Measurements from ENCODE around the gene PAOX. TPM values are rescaled to one million over a fixed set of nuclear protein-coding genes. Genes with fewer than 3 reads are reported as not detected.
"Not testable (repeated sequence)": the region's sequence is repeated elsewhere in the genome, so short reads cannot be mapped to it uniquely, and the experiment has no call there.

The PAOX gene
- total and polyA plus RNA-seq, 4 donors, result 4.4 to 7.0 (median 6.6) TPM

DNA sequence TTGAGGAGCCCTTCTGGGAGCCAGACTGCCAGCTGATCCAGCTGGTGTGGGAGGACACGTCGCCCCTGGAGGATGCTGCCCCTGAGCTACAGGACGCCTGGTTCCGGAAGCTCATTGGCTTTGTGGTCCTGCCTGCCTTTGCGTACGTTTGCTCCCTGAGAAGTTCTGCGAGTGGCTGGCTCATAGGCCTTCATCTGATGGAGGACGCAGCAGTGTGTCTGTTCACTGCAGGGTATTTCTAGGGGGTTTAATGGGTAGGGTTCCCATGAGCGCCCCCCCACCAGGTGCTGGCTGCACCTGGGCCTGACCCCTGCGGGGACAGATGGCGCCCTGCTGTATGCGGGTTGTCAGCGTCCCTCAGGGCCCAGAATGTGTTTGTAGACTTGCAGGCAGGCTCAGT, 5.0 kb downstream of the PAOX start:
- Histone ChIP-seq H3K9me3 (ENCODE audit: control insufficient read depth in 4 of 4, insufficient read depth in 3 of 4, low read length in 3 of 4) (no peaks in the 10 kb centered on the region), H3K36me3 (ENCODE audit: control insufficient read depth in 4 of 4, insufficient read depth in 4 of 4, low read length in 4 of 4) (peaks cover 0 to 7% (median 1%) of the 10 kb centered on the region in 4 donors), H3K27ac (ENCODE audit: low read depth in 1 of 2, low read length in 1 of 2) (no peak overlapping the region), H3K4me1 (ENCODE audit: control insufficient read depth in 5 of 5, insufficient read depth in 5 of 5, low read length in 5 of 5) (peaks cover 0 to 8% (median 0%) of the 10 kb centered on the region in 5 donors), H3K9ac (ENCODE audit: insufficient read depth in 1 of 2, low read length in 2 of 2) (no peak overlapping the region), H3K4me3 (no peak overlapping the region), H3K27me3 (ENCODE audit: control insufficient read depth in 3 of 3, insufficient read depth in 3 of 3, low read length in 2 of 3) (no peaks in the 10 kb centered on the region)
- WGBS, 2 donors, result 95 to 97% methylated on average over 13 of the region's 13 CpGs
- ATAC-seq (ENCODE audit: insufficient read depth, low FRiP score) (no peak), DNase-seq (no peak)
- TF ChIP-seq CTCF (IDR thresholded peaks at IDR 0.05; ENCODE audit: control extremely low read depth, extremely low read depth), result no peak

- DNase-seq, result no peak
- WGBS, 2 donors, result 93 to 97% methylated on average over 2 of the region's 2 CpGs
These were observed 6.2 kb downstream of the PAOX start for GRCh38 chr10:133385214-133385613.

DNA sequence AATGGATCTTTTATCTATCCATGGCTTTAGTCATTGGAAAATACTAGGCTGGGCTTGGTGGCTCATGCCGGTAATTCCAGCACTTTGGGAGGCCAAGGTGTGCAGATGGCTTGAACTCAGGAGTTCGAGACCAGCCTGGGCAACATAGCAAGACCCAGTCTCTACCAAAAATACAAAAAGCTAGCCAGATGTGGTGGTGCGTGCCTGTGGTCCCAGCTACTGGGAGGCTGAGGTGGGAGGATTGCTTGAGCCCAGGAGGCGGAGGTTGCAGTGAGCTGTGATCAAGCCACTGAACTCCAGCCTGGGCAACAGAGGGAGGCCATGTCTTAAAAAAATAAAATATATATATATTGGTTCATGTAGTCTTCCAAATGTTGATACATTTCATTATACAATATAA, 7.9 kb downstream of the PAOX start:
- not testable (repeated sequence) for DNase-seq; H3K27me3 ChIP-seq (ENCODE audit: control insufficient read depth in 3 of 3, insufficient read depth in 3 of 3, low read length in 2 of 3); H3K9me3 ChIP-seq (ENCODE audit: control insufficient read depth in 4 of 4, insufficient read depth in 3 of 4, low read length in 3 of 4); H3K9ac ChIP-seq (ENCODE audit: insufficient read depth in 1 of 2, low read length in 2 of 2); ATAC-seq (ENCODE audit: insufficient read depth, low FRiP score); H3K4me3 ChIP-seq; H3K27ac ChIP-seq (ENCODE audit: low read depth in 1 of 2, low read length in 1 of 2); H3K4me1 ChIP-seq (ENCODE audit: control insufficient read depth in 5 of 5, insufficient read depth in 5 of 5, low read length in 5 of 5)
- WGBS, 2 donors, result 97 to 100% methylated on average over 4 of the region's 4 CpGs
- H3K36me3 ChIP-seq (ENCODE audit: control insufficient read depth in 4 of 4, insufficient read depth in 4 of 4, low read length in 4 of 4), result peaks cover 0 to 11% (median 5%) of the 10 kb centered on the region in 4 donors

More at GRCh38 chr10:133385214-133385613, 6.2 kb downstream of the PAOX start:
- H3K36me3 ChIP-seq (ENCODE audit: control insufficient read depth in 4 of 4, insufficient read depth in 4 of 4, low read length in 4 of 4), result peaks cover 0 to 11% (median 1%) of the 10 kb centered on the region in 4 donors
- H3K9me3 ChIP-seq (ENCODE audit: control insufficient read depth in 4 of 4, insufficient read depth in 3 of 4, low read length in 3 of 4), result no peaks in the 10 kb centered on the region
- no peak overlapping the region for H3K27ac ChIP-seq (ENCODE audit: low read depth in 1 of 2, low read length in 1 of 2)
- no peak overlapping the region for H3K9ac ChIP-seq (ENCODE audit: insufficient read depth in 1 of 2, low read length in 2 of 2)
- no peaks in the 10 kb centered on the region for H3K27me3 ChIP-seq (ENCODE audit: control insufficient read depth in 3 of 3, insufficient read depth in 3 of 3, low read length in 2 of 3)
- H3K4me3 ChIP-seq, result no peak overlapping the region
- H3K4me1 ChIP-seq (ENCODE audit: control insufficient read depth in 5 of 5, insufficient read depth in 5 of 5, low read length in 5 of 5), result peaks cover 0 to under 1% (median 0%) of the 10 kb centered on the region in 5 donors
- ATAC-seq (ENCODE audit: insufficient read depth, low FRiP score), result no peak
- no peak for TF ChIP-seq CTCF (IDR thresholded peaks at IDR 0.05; ENCODE audit: control extremely low read depth, extremely low read depth)

DNA sequence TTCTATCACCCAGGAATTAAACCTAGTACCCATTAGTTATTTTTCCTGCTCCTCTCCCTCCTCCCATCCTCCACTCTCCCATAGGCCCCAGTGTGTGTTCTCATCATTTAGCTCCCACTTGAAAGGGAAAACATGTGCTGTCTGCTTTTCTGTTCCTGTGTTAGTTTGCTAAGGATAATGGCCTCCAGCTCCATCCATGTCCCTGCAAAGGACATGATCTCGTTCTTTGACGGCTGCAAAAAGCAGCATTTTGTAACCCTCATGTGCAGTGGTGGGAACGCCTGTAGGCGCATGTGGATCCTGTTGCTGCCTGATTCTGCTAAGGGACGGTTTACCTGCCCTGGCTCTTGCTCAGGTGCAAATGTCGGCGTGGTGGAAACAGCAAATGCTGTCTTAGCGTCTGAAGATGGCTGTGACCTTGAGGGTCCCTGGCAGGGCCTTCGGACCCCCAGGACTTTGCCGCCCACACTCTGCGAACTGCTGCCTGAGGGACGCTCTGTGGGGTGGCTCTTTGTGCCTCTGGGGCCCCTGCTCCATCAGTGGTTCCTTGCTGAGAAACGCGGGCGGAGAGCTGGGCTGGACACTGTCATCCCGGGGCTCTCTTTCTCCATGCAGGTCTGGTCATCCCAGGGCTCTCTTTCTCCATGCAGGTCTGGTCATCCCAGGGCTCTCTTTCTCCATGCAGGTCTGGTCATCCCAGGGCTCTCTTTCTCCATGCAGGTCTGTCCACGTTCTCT, 9.3 kb downstream of the PAOX start:
- no peak for TF ChIP-seq CTCF (IDR thresholded peaks at IDR 0.05; ENCODE audit: control extremely low read depth, extremely low read depth)
- Histone ChIP-seq H3K9me3 (ENCODE audit: control insufficient read depth in 4 of 4, insufficient read depth in 3 of 4, low read length in 3 of 4) (no peaks in the 10 kb centered on the region), H3K4me3 (no peak overlapping the region), H3K4me1 (ENCODE audit: control insufficient read depth in 5 of 5, insufficient read depth in 5 of 5, low read length in 5 of 5) (peaks cover 0 to 2% (median 0%) of the 10 kb centered on the region in 5 donors), H3K27me3 (ENCODE audit: control insufficient read depth in 3 of 3, insufficient read depth in 3 of 3, low read length in 2 of 3) (no peaks in the 10 kb centered on the region), H3K36me3 (ENCODE audit: control insufficient read depth in 4 of 4, insufficient read depth in 4 of 4, low read length in 4 of 4) (peaks cover 0 to 10% (median 5%) of the 10 kb centered on the region in 4 donors), H3K27ac (ENCODE audit: low read depth in 1 of 2, low read length in 1 of 2) (no peak overlapping the region), H3K9ac (ENCODE audit: insufficient read depth in 1 of 2, low read length in 2 of 2) (no peak overlapping the region)
- no peak for ATAC-seq (ENCODE audit: insufficient read depth, low FRiP score)
- no peak for DNase-seq
- WGBS, 2 donors, result 86 to 92% methylated on average over 17 of the region's 17 CpGs

All from lung (tissue), 12 donors.